DMS 273 (cell line): ENCODE data around the gene DMBT1.

Source experiments
- DNase-seq: peaks from one replicate; lab custom pipeline; 2025; ENCODE audit not compliant: unreplicated experiment; lab: John Stamatoyannopoulos, UW

DMBT1 gene

DNA sequence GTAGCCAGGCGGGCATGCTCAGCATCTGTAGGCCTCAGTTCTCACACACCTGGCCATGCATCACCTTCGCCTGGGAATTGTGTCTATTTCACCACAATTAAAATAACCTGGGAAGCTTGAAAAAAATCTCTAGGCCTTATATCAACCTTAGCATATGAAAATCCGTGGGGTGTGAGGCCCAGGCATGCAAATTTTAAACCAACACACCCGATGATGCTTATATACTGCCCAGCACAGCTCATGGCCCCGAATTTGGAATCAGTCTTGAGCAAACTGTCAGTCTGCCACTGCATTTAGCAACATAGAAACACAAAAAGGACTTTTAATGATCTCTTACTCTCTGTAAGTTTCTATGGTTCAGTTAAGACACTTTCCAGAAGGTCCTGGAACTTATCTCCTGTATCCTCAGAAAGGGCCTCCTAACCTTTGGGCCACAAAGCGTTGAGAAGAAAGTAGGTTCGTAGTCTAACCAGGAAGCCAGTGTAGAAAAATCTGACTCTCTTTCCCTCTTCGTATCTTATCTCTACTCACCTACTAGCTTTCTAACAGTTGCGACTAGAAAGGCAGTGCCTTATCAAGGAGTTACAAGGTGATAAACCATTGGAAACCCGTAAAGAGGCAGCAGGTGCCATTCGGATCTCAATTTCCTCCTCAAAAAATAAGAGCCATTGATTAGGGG is 12.0 kb upstream of the DMBT1 start:
- DNase-seq: no peak

DNA sequence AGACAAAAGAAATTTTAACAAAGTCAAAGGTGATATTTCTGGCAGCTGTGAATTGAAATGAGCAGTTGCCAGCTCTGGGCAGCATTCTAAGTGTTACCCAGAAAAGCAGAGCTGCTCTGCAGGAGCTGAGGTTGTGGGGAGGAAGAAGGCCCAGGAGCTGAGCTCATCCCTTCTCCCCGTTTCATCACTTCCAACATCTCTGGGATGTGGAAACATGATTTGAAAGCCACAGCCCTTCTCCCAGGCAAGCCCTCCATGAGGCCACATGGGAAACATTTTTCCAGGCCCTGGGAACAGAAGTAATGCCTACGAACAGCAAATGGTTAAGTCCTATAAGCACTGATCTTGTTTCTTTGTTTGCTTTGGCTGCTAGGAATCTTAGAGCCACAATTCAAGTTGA is 10.9 kb upstream of the DMBT1 start:
- DNase-seq: no peak

DNA sequence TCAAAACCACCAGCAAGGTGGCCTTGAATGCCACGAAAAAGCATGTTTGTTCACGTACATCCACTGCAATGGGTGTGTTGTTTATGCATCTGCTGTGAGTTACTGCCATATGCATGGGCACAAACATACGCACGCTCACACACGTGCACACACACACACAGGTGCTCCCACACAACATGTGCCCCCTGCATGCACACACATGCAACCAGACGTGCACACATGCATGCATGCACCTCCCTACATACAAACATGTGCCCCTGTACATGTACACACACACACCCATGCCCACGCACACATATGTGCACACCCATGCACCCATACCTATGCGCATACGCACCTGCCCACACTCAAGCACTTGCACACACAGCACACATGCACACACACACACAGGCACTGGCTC is 10.1 kb upstream of the DMBT1 start:
- DNase-seq: no peak

DNA sequence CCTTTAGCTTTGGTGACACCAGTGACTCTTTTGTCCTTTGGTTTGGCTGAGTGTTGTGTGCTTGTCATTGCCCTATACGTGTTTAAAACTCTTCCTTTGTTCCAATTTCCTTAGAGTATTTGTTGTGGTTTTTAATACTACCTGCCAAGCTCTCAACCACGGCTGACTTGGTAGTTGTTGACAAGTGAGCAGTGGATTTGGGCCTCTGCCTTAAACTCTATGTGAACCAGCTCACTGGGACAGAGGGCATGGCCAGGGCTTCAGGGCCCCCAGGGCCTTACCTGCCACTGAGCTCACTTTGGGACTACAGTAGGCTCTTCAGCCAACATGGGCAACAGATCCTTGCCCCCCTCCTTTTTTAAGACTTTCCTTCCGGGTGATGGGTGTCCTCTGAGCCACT is 9.6 kb upstream of the DMBT1 start:
- DNase-seq: no peak

DNA sequence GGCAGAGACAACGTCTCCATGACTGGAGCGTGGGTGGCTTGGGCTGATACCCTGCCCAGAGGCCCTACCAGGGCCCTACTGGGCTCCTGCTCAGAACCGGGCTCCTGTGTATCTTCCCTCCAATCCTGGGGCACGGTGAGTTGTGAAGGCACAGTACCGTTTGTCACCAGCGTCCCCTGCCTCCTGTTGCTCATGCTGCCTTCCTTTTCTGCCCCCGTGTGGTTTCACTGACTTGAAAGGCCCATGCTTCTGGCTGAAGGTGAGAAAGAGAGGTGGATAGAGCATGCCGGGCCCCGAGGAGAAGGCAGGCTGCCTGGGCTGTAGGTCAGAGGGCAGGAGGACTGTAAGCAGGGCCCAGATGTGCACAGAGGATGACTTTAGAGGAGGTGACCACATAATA is 9.1 kb upstream of the DMBT1 start:
- DNase-seq: no peak

DNA sequence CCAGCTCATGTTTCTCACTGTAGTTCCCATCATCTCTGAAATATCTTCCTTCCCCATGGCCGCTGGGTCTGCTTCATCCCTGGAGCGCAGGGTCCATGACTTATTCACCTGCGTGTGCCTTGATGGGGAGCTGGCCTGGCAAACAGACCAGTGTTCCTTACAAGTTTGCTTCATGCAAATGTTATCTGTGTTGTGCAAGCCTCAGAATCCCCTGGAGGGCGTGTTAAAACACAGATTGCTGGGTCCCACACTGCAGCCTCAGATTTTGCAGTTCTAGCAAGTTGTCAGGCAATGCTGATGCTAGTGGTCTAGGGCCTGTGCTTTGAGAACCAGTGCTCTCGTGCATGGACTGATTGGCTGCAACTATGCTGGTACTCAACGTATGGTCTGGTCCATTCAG is 7.2 kb upstream of the DMBT1 start:
- no peak for DNase-seq

DNA sequence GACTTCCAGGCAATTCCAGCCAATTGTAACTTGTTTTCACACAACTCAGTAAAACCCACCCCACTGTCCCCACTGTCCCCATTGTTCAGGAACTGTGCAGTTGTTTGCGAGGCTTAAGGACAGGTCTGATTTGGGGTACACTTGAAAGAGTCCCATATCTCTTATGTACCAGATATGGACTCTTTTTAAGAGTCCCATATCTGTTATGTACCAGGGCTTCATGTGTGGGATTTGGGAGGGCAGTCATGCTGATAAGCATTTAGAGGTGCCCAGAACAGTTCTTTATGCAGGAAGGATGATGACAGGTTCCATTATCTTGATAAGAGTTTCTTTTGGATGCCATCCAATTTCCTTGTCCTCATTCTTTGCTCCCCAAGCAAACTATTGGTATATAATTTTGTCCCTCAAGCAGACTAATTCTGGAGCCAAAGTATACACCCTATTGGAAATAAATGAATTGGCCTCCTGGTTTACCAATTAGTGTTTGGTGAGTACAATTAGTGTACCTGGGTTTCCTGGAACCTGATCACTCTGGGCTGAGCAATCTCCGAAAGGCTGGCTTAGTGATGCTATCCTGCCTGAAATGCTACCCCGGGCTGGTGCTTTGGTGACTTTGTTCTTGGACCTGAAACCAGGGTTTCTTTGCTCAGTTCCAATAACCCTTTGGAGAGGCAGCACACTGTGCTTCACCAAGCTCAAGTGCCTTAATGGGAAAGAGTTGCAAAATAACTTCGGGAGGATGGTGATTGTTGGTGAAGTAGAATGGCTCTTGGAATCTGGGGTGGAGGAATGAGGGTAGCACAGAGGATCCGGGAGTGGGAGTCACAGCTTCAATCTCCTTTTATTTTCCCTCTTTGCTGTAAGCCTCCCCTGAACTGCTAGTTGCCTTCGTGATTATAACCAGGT is 6.2 kb upstream of the DMBT1 start:
- peak; percentile 2 for DNase-seq

DNA sequence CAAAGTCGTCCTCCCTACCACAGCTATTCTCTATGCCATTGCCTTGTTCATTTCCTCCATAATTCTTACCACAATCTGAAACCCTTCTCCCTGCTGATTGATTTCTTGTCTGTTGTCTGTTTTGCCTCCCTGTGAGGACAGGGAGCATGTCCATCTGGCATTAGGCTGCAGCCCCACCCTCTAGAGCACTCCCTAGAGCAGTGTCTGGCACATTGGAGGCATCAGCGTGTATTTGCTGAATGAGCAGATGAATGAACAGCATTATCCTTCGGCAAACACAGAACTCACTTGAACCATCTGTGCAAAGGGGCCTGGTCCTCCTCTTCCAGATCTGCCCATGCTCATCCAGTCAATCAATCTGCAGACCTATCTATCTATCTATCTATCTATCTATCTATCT is 5.1 kb upstream of the DMBT1 start:
- peak; percentile 73 for DNase-seq

DNA sequence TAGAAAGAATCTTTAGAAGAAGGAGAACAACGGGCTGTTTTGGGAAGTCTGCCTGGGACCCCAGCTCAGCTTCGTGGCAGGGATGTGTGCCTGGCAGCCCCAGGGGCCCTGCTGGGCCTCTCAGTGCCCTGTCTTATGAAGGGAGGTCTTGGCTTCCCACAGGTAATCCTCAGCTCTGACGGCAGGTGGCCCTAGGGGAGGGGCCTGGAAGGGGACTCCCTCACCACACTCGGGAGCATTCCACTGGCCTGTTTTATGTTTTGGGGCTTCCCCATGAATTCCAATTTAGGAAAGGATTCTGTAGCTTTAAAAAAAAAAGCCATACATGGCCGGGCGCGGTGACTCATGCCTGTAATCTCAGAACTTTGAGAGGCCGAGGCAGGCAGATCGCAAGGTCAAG is 3.0 kb upstream of the DMBT1 start:
- peak; percentile 3 for DNase-seq

DNA sequence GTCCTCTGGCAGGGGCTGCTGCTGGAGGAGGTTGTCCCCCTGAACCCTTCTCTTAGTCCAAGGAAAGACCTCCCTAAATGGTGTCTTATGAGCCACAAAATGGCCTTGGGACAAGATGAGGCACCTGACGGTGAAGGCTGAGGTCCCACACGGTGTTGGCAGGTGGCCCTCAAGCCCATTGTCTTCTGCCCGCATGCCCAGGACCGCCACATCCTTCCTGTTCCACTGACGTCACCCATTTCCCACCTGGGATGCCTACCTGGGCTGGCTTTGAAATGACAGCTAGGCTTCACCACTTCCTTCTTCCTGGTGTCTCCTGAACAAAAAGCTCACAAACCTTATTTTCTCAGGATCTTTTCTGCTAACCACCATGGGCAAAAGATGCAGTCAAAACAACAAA is 2.1 kb upstream of the DMBT1 start:
- no peak for DNase-seq

DNA sequence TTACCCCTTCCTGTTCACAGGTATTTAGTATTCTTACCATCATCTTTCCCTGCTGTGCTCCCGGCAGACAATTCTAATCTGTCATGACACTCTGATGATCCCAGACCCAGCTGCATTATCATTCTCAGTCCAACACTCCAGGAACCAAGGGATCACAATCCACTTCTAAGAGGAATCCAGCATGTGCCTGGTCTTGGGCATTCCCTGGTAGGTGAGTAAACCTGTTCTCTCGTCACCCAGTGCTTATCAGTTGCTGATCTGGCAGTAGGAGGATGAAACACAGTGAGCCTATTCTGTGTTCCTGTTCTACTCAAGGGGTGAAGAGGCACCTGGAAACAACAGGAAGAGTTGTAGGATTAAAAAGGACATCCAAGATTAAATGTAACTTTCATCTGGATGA is 1.3 kb upstream of the DMBT1 start:
- DNase-seq: no peak

DNA sequence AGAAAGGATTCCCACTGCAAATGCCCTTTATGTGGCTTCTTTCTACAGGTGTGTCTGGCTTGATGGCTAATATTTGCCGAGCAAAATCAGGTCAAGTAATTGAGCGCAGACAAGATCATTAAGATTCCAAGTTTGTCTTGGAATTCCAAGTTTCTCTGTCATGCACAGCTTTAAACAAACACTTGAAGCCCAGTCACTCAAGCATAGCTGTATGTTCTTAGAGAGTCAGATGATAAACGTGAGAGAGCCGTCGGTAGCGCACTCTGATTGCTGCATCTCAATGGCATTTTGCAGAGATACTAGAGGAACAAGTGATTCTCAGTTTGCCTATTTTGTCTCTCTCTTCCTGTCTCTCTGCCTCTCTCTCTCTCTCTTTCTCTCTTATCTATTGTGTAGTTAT is 658 bp downstream of the DMBT1 start:
- DNase-seq: no peak

DNA sequence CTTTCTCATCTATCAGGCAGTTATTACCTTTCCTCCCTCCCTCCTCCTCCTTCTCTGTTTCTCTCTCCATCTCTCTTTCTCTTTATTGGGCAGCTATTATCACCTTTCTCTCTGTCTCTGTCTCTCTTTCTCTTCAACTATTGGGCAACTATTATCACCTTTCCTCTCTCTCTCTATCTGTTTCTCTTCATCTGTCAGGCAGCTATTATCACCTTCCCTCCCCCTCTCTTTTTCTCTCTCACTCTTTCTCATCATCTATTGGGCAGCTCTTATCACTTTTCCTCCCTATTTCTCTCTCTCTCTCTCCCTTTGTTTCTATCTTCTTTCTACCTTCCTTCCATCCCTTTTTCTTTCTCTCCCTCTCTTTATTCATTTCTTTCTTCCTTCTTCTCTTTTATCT is 1.2 kb downstream of the DMBT1 start:
- no peak for DNase-seq

DNA sequence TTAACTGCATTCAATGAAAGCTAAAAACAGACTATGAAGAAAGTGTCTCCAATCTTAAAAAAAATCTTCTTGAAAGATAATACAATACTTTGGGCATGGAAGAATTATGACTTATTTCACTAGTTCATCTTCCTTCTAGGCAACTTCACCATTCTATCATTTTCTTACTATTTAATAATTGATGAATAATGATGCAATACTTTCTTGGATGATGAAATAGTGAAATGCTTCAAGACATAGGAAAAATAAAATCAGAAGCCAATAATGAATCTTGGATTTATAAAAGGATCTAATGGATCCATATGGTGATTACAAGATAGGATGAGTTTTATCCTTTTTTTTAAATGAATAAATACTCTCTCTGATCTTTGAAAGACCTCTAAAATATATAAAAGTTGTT is 4.4 kb downstream of the DMBT1 start:
- no peak for DNase-seq

DNA sequence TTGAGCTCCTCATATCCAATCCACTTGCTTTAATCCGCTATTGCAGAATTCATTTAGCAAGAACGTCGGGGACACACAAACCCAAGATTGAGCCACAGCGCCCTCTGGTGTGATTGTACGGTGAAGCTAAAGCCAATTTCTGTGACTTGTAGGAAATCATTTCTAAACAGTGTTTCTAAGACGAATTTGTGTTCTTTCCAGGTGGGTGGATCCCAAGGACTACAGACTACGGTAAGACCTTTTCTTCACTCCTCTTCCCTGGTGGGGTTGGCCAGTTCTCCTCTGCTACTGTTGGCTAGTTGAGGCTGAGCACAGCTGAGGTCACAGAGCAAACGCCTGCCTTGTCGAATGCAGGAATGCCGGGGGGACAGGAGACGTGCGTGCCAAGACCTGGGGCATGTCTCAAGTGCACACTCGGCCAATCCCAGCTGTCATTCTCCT is 5.2 kb downstream of the DMBT1 start:
- peak; percentile 87 for DNase-seq

DNA sequence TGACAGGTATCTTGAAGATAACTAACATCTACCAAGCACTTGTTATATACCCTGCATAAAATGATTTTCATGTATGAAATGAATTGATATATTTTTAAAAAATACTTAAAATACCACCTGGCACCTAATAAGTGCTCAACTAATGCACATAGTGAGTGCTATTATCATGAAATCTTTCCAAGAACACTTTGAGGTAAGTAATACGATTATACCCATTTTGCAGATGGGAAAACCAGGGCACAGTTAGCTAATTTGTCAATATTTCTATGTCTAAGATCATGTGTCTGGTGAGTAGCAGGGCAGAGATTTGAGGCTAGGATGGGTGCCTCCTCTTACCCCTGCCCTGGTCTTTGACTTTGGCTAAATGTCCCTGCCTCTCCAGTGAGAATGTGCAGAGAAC is 6.1 kb downstream of the DMBT1 start:
- DNase-seq: no peak

DNA sequence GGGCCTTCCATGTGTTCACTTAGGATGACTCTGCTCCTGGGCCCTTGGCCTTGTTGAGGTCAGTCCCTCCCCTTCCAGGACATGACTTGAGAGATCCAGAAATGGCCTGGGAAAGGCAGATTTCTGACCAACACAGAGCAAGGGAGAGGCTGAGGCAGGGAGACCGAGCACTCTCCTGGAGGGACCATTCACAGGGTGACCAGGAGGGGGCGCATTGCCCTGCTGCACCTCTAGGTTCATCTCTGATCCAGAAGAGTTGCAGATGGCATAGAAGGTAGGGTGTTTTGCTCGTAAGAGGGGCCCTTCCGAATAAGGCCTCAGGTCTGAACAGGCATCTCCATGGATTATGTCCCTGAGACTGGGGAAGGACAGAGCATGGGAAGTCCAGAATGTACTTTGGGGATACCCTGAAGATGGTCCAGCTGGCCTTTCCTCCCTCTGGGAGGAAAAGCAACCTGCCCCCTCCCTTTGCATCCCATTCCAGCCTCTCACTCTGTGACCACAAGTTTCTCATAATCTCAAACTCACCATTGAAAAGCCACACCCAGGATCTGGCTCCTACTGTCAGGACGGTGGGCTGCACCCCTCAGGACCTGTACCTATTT is 6.6 kb downstream of the DMBT1 start:
- DNase-seq: peak; percentile 54

DNA sequence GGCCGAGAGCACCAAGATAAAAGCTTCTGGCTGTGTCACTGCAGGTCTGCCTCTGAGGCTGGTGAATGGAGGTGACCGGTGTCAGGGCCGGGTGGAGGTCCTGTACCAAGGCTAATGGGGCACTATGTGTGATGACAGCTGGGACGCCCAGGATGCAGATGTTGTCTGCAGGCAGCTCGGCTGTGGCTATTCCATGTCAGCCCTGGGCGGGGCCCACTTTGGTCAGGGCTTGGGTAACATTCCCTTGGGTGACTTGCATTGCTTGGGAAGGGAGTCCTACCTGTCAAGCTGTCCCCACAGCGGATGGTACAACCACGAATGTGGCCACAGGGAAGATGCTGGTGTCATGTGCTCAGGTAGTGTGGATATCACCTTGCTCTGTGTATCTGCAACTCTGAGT is 8.0 kb downstream of the DMBT1 start:
- DNase-seq: no peak

DNA sequence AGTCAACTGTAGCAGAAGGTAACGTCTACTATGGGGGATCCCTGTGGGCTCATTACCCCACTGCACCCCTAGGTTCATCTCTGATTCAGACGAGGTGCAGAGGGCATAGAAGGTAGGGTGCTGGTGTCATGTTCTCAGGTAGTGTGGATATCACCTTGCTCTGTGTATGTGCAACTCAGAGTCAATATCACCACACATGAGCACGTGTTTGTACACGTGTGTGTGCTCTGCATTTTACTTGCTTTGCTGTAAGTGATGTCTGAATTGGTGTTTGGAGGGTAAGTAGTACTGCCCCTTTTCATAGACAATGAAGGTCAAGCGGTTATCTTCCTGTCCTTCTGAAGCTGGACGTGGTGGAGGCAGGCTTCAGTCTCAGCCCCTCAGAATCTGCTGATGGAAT is 10.4 kb downstream of the DMBT1 start:
- DNase-seq: no peak

DNA sequence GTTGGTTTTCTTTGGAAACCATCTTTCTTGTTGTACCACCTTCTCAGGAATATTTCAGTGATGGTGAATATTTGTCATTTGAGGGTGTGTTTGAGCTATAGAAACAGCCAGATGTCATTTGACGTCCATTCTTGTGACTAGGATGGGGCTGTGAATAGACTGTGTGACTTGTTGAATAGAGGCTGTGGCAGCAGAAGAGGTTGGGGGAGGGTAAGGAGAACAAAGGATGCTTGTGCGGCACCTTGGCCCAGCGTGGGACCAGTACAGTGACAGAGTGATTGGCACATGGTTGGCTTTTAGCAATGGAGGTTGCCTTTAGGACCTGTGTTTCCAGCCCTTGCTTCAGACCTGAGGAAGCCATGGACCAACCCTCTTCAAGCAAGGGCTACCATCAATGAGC is 11.3 kb downstream of the DMBT1 start:
- DNase-seq: no peak

DNA sequence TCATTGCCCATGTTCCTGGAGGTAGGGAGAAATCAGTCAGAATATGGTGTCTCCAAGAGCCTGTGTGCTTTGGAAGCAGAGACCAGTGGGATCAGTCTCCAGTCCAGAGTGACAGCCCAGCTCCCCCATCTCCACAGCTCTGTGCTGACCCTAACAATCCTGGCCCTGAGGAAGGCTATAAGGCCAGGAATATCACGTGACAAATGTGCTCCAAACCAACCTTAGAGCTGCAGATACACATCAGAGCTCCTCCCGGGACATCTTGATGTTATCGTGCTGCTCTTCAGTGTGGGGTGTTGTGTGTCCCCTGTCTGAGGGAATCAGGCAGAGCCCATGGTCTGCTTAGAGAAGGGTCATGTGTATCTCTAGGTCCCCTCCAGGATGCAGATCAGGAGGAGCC is 15.2 kb downstream of the DMBT1 start:
- no peak for DNase-seq

DNA sequence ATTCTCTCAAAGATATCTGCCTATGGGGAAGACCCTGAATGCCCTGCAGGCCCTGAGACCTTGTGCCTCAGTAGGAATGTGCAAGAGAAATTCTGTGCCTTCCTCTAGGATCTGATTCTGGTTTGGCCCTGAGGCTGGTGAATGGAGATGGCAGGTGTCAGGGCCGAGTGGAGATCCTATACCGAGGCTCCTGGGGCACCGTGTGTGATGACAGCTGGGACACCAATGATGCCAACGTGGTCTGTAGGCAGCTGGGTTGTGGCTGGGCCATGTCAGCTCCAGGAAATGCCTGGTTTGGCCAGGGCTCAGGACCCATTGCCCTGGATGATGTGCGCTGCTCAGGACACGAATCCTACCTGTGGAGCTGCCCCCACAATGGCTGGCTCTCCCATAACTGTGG is 15.7 kb downstream of the DMBT1 start:
- no peak for DNase-seq
